HG03558 (cell line): ENCODE measurements around the gene NEURL1.
"Not testable (repeated sequence)": the region's sequence is repeated elsewhere in the genome, so short reads cannot be mapped to it uniquely, and the experiment has no call there.

Source experiments
- ATAC-seq: cut with Tn5 transposase; IDR thresholded peaks from one replicate; pipeline ENCODE4 v1.9.1; 2021; ENCODE audit warnings: moderate number of reproducible peaks; ENCODE audit not compliant: unreplicated experiment; ENCODE audit errors: extremely low read depth

Gene NEURL1

DNA sequence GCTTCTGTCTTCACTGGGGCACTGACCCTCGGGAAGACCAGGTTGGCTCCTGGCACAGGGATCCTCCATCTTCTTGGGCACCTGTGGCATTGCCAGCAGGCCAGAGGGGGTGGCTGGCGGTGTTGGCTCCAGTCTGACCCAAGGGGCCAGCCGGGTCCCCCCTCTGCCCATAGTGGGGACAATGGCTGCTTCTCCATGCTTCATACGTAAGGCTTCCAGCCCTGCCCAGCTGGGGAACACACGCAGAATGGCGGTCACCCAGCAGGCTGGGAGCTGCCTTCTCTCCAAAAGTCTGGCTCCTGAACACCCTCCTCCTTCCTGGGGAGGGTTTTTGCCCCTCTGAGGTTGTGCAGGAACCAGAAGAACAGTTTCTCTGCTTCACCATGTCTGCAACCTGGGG lies 106.8 kb downstream of the NEURL1 start:
- no peak for ATAC-seq

GRCh38 chr10:103600956-103601569 lies 107.6 kb downstream of the NEURL1 start:
- ATAC-seq: no peak

DNA sequence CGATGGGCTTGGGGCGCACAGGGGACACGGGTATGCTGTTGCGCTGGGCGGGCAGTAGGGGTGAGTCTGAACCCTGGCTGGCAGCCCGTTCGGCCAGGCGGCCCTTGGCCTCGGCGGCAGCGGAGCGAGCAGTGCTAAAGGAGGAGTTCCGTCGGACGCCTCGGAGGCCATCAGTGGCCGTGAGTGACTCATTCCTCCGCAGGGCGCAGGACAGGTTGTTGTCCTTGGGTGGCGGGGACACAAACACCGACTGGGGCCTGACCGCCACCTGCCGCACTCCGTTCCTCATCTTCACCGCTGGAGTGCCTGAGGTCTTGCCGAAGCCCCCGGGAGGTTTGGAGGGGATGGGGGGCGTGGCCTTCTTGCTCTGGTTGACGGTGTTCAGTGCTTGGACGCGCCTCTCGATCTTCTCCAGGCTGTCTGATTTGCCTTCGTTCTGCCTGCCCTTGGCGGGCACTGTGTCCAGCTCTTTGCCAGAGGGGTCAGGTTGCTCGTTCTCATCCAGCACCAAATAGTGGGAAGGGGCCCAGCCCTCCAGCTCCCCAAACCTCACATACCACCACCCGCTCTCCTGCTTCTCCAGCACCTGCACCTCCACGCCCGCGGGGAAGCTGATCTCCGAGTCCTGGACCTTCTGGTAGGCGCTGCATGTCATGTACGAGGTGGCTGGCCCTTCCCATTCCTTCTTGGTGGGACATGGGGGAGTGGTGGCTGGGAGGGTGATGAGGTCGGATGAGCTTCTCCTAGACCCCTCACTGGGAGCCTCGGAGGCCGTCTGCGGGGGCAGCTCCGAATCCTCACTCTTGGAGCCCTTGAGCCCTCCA lies 108.7 kb downstream of the NEURL1 start:
- ATAC-seq: no peak

GRCh38 chr10:103602852-103603155 lies 109.3 kb downstream of the NEURL1 start:
- ATAC-seq: no peak

DNA sequence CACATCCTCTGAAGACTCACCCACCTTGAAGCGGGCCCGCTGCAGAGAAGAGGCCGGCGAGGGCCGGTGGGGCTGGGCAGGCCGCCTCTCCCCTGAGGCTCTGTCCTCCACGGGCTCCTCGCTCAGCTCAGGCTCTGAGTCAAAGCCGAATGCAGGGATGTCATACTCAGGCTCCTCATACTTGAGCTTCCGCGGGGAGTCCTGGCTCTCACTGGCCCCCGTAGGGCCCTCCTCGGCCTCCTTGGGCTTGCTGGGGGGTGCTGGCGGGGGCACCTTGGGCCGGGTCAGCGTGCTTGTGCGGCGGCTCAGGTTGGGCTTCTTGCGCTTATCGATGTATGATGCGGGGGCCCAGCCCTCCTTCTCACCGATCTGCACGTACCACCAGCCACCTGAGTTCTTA lies 109.9 kb downstream of the NEURL1 start:
- ATAC-seq: no peak

DNA sequence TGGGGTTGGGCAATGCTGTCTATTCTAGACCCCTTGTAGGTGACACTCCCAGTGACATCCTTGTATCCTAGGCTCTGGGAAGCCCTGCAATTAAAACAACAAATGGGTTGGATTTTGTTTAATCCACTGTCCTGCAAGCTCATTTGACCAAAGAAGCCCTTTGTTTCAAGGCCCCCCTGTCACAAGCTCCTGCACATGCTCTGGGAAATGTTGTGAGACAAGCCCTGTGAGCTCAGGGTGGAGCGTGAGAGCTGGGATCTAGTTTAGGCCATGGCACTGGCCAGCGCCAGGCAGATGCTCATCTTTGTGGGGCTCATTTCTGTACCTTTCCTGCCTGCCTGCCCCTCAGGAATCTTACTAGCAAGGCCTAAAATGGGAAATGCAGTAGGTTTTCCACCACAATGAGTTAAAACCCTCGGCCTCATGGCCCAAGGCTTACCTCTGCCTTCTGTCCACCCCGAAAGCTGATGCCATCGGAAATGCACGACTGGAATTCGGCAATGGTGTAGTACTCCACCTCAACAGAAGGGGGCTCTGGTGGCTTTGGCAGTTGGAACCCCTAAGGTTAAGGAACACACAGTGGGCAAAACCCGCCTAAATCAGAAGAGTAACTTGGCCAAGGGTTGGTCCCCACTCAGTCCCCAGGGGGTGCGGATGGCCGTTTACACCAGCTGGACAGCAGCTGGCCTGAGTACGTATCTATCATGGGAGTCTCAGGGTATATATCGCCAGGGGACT lies 112.0 kb downstream of the NEURL1 start:
- no peak for ATAC-seq

DNA sequence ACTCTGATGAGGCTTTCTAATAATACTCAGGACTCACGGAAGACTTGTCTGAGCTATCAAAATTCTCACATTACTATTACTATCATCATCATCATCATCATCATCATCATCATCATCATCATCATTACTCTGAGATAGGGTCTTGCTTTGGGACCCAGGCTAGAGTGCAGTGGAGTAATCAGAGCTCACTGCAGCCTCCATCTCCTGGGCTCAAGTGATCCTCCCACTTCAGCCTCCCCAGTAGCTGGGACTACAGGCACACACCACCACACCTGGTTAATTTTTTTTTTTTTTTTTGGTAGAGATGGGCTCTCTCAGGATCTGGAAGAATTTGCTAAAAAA lies 112.6 kb downstream of the NEURL1 start:
- not testable (repeated sequence) for ATAC-seq

GRCh38 chr10:103607051-103607450 lies 113.5 kb downstream of the NEURL1 start:
- not testable (repeated sequence) for ATAC-seq

GRCh38 chr10:103608056-103608455 lies 114.6 kb downstream of the NEURL1 start:
- ATAC-seq: not testable (repeated sequence)

GRCh38 chr10:103609231-103610082 lies 116.0 kb downstream of the NEURL1 start:
- no peak for ATAC-seq

- no peak for ATAC-seq
Measured at GRCh38 chr10:103610083-103610472, 116.6 kb downstream of the NEURL1 start.

GRCh38 chr10:103610921-103611511 lies 117.5 kb downstream of the NEURL1 start:
- ATAC-seq: no peak

- no peak for ATAC-seq
Measured at GRCh38 chr10:103612462-103613365, 119.2 kb downstream of the NEURL1 start.

DNA sequence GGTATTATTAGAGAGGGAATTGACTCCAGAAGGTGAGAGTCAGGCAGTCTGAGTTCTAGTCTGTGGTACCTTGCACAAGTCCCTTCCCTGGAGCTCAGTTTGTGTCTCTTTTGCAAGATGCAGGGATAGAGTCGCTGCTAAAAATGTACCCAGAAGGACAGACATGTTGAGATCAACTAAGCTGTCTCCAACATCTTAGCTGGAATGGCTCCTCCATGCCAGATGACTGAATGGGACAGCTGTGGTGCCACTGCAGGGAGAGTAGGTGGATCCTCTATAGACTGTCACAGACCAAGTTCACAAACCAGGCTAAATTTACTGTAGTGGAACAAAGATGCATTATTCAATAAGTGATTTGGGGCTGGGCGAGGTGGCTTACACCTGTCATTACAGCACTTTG lies 120.1 kb downstream of the NEURL1 start:
- no peak for ATAC-seq

GRCh38 chr10:103614306-103615158 lies 121.0 kb downstream of the NEURL1 start:
- ATAC-seq: no peak

DNA sequence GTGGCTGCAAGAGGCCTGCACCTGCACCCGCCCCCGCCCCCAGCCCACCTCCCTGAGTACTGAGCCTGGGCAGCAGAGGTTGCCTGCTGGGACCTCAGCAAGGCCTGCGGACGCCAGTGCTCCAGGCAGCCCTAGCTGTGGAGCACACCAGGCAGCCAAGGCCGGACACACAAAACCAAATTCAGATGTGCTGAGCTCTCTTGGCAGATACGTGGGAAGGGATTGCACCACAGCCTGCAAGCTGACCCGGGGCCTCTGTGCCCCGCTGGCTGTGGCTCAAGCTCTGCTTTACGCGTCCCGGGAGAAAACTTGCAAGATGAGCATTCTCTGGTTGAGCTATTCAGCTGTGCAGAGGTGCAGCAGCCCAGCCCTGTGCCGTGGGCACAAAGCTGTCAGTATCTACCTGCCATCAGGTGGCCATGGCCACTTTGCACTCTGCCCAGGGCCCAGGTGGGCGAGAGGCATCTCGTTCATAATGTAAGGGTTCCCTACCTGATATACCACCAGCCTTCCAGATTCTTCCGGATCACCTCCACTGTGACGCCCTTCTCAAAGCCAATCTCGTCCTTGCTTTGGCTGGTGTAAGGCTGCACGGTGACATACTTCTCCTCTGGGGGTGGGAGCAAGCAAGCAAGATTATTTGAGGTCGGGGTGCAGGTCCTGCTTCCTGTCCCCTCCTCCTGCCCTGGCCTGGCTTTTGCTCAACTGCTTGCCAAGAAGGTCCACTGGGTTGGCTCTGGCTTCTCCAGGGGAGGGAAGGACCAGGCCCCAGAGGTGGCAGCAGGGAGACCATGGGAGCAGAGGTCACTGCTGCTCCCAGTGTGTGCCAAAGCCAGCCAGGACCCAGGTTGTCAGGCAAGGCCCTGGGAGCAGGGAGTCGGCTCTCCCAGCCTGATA lies 123.4 kb downstream of the NEURL1 start:
- ATAC-seq: no peak

- no peak for ATAC-seq
Measured at GRCh38 chr10:103617602-103618385, 124.3 kb downstream of the NEURL1 start.
